Sciatic nerve (tissue), 2 donors: Measurements from ENCODE around the gene PLEKHF1. TPM values are rescaled to one million over a fixed set of nuclear protein-coding genes. Genes with fewer than 3 reads are reported as not detected.
"Not testable (repeated sequence)": the region's sequence is repeated elsewhere in the genome, so short reads cannot be mapped to it uniquely, and the experiment has no call there.

Experiments
- ATAC-seq: fragments of 200-7000 bp; cut with Tn5 transposase; one replicate; pipeline ENCODE4 v1.9.1; 2020; ENCODE audit warnings: mild to moderate bottlenecking, moderate library complexity
- DNase-seq: peaks from one replicate; pipeline ENCODE4 v3.0.0-alpha.2; 2020; ENCODE audit warnings: low spot score
- intact Hi-C: fragments of 100-400 bp; cut with DNase I; formaldehyde crosslinking; loops from one replicate; pipeline ENCODE4 v1.14.2; 2022
- total RNA-seq: library from RNA; stranded (reverse); fragmentation: NEBNext Ultra II Directional; extraction: Animal tissue kit (Norgen Biotek cat#: 25700); gene quantifications from one replicate; pipeline ENCODE4 v1.2.1, GENCODE V29; 2021
- donor health status: DM: no; HTN: no; CAD: no.
- donor health status: DM: no; HTN: no; CAD: no.

Gene PLEKHF1
- total RNA-seq, 1 donor from 2014 or later: 30.4 TPM

- DNase-seq (no peak), ATAC-seq (no peak)
- intact Hi-C loops: no loop called here
Measured at GRCh38 chr19:29662278-29662603, 3.0 kb upstream of the PLEKHF1 start.

- ATAC-seq: peak; percentile 58
- intact Hi-C loops: no loop called here
- peak; percentile 78 for DNase-seq
Measured at GRCh38 chr19:29662604-29663404, 2.5 kb upstream of the PLEKHF1 start.

GRCh38 chr19:29663861-29664752 lies 1.2 kb upstream of the PLEKHF1 start:
- DNase-seq (no peak), ATAC-seq (no peak)
- intact Hi-C loops: no loop called here

GRCh38 chr19:29664753-29665214 lies 477 bp upstream of the PLEKHF1 start:
- DNase-seq (no peak), ATAC-seq (no peak)
- intact Hi-C loops: no loop called here

- DNase-seq (peak; percentile 72), ATAC-seq (peak; percentile 73)
- intact Hi-C loops: no loop called here
Measured at GRCh38 chr19:29665826-29666577, 741 bp downstream of the PLEKHF1 start.

GRCh38 chr19:29666578-29667386 lies 1.5 kb downstream of the PLEKHF1 start:
- DNase-seq (peak; percentile 86), ATAC-seq (peak; percentile 76)
- intact Hi-C loops: no loop called here

- DNase-seq (no peak), ATAC-seq (no peak)
- intact Hi-C loops: no loop called here
Measured at GRCh38 chr19:29667387-29667783, 2.1 kb downstream of the PLEKHF1 start.

GRCh38 chr19:29667901-29668341 lies 2.7 kb downstream of the PLEKHF1 start:
- peak; percentile 54 for DNase-seq
- intact Hi-C loops: no loop called here
- ATAC-seq: no peak

GRCh38 chr19:29668746-29669609 lies 3.7 kb downstream of the PLEKHF1 start:
- DNase-seq (peak; percentile 52), ATAC-seq (no peak)
- intact Hi-C loops: no loop called here

- intact Hi-C loops: no loop called here
- DNase-seq (no peak), ATAC-seq (no peak)
Measured at GRCh38 chr19:29670255-29670654, 5.0 kb downstream of the PLEKHF1 start.

- intact Hi-C loops, ATAC-seq, DNase-seq: not testable (repeated sequence)
Measured at GRCh38 chr19:29671026-29671392, 5.7 kb downstream of the PLEKHF1 start.

GRCh38 chr19:29671393-29672160 lies 6.3 kb downstream of the PLEKHF1 start:
- intact Hi-C loops: no loop called here
- DNase-seq: no peak
- no peak for ATAC-seq

- intact Hi-C loops: no loop called here
- DNase-seq: no peak
- ATAC-seq: no peak
Measured at GRCh38 chr19:29672319-29672932, 7.2 kb downstream of the PLEKHF1 start.

GRCh38 chr19:29672933-29673336 lies 7.7 kb downstream of the PLEKHF1 start:
- intact Hi-C loops: no loop called here
- ATAC-seq (no peak), DNase-seq (no peak)

GRCh38 chr19:29673451-29674371 lies 8.4 kb downstream of the PLEKHF1 start:
- DNase-seq (no peak), ATAC-seq (no peak)
- intact Hi-C loops: no loop called here
